ENCODE measurements around the gene APEH. TPM values are rescaled to one million over a fixed set of nuclear protein-coding genes. Genes with fewer than 3 reads are reported as not detected.

APEH gene
- total and polyA plus RNA-seq, 2 experiments from 2014 or later = 170 to 264 TPM

DNA sequence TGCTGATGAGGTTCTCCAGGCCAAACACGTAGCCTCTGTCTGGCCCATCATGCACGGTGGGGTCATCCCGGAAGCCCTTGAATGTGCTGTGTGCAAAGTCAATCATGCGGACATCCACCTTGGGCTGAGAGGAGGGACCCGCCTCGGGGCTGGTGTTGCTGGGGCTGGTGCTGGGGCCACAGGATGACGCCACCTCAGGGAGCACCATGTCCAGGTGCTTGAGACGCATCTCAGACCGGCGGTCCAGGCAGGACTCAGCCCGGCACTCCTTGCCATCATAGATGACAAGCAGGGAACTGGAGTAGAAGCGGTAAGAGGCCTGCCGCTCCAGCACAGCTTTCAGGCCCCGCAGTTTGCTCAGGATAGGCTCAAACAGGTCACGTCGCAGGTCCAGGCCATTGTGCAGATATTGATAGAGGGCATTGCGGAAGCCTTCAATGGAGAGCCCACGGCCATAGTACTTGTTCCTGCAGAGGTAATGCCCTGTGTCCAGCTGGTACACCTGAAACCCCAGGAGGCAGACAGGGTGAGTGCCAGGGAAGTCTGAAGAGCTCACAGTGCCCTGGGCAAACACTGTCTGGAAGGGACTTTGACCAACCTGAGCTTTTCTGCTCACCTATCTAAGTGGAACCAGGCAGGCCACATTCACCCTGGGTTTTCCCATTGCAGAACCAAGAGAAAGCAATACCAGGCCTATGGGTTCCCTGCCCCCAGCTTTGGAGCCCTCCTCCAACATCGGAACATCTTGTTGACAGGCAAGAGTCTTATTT lies 53.2 kb downstream of the APEH start:
- Mint-ChIP-seq H3K27ac (no peak overlapping the region), H3K4me1 (peaks cover 6% of the 10 kb centered on the region; the same call in 1 of the 3 replicates), H3K4me3 (no peak overlapping the region), H3K9me3 (no peaks in the 10 kb centered on the region), H3K36me3 (ENCODE audit: low read depth) (peaks cover 26% of the 10 kb centered on the region; the same call in 2 of the 3 replicates), H3K27me3 (ENCODE audit: insufficient read depth, low read depth, poor library complexity) (peaks cover 11% of the 10 kb centered on the region)
- no peak overlapping the region for H3K4me2 ChIP-seq
- H3K27me3 ChIP-seq (ENCODE audit: insufficient read depth) = no peaks in the 10 kb centered on the region
- peaks cover 4% of the 10 kb centered on the region; the same call in 1 of the 2 replicates for H4K20me1 ChIP-seq (replicated peaks; ENCODE audit: insufficient read depth)
- H3K4me1 ChIP-seq (ENCODE audit: insufficient read depth) = no peaks in the 10 kb centered on the region
- DNase-seq (ENCODE audit: low spot score) (no peak), ATAC-seq (no peak)
- no peak overlapping the region for H3K4me3 ChIP-seq
- H3K27ac ChIP-seq (ENCODE audit: low read depth) = no peak overlapping the region
- no peak overlapping the region for H2AFZ ChIP-seq
- H3K79me2 ChIP-seq (replicated peaks; ENCODE audit: insufficient read depth) = no peaks in the 10 kb centered on the region; the same call in 1 of the 2 replicates
- peaks cover 18% of the 10 kb centered on the region; the same call in 1 of the 2 replicates for H3F3A ChIP-seq (replicated peaks; ENCODE audit: low read depth)
- peaks cover 13% of the 10 kb centered on the region for H3K36me3 ChIP-seq (ENCODE audit: insufficient read depth)
- H3K9me2 ChIP-seq (ENCODE audit: insufficient read depth) = no peaks in the 10 kb centered on the region
- TF ChIP-seq ZNF114 (CRISPR knock-in tag; IDR thresholded peaks at IDR 0.05) (no peak), JUNB (IDR thresholded peaks at IDR 0.05; ENCODE audit: unreplicated experiment) (no peak)
- TF ChIP-seq, protein P1, sequence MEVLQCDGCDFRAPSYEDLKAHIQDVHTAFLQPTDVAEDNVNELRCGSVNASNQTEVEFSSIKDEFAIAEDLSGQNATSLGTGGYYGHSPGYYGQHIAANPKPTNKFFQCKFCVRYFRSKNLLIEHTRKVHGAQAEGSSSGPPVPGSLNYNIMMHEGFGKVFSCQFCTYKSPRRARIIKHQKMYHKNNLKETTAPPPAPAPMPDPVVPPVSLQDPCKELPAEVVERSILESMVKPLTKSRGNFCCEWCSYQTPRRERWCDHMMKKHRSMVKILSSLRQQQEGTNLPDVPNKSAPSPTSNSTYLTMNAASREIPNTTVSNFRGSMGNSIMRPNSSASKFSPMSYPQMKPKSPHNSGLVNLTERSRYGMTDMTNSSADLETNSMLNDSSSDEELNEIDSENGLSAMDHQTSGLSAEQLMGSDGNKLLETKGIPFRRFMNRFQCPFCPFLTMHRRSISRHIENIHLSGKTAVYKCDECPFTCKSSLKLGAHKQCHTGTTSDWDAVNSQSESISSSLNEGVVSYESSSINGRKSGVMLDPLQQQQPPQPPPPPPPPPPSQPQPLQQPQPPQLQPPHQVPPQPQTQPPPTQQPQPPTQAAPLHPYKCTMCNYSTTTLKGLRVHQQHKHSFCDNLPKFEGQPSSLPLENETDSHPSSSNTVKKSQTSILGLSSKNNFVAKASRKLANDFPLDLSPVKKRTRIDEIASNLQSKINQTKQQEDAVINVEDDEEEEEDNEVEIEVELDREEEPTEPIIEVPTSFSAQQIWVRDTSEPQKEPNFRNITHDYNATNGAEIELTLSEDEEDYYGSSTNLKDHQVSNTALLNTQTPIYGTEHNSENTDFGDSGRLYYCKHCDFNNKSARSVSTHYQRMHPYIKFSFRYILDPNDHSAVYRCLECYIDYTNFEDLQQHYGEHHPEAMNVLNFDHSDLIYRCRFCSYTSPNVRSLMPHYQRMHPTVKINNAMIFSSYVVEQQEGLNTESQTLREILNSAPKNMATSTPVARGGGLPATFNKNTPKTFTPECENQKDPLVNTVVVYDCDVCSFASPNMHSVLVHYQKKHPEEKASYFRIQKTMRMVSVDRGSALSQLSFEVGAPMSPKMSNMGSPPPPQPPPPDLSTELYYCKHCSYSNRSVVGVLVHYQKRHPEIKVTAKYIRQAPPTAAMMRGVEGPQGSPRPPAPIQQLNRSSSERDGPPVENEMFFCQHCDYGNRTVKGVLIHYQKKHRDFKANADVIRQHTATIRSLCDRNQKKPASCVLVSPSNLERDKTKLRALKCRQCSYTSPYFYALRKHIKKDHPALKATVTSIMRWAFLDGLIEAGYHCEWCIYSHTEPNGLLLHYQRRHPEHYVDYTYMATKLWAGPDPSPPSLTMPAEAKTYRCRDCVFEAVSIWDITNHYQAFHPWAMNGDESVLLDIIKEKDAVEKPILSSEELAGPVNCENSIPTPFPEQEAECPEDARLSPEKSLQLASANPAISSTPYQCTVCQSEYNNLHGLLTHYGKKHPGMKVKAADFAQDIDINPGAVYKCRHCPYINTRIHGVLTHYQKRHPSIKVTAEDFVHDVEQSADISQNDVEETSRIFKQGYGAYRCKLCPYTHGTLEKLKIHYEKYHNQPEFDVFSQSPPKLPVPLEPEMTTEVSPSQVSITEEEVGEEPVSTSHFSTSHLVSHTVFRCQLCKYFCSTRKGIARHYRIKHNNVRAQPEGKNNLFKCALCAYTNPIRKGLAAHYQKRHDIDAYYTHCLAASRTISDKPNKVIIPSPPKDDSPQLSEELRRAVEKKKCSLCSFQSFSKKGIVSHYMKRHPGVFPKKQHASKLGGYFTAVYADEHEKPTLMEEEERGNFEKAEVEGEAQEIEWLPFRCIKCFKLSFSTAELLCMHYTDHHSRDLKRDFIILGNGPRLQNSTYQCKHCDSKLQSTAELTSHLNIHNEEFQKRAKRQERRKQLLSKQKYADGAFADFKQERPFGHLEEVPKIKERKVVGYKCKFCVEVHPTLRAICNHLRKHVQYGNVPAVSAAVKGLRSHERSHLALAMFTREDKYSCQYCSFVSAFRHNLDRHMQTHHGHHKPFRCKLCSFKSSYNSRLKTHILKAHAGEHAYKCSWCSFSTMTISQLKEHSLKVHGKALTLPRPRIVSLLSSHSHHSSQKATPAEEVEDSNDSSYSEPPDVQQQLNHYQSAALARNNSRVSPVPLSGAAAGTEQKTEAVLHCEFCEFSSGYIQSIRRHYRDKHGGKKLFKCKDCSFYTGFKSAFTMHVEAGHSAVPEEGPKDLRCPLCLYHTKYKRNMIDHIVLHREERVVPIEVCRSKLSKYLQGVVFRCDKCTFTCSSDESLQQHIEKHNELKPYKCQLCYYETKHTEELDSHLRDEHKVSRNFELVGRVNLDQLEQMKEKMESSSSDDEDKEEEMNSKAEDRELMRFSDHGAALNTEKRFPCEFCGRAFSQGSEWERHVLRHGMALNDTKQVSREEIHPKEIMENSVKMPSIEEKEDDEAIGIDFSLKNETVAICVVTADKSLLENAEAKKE (CRISPR knock-in tag; IDR thresholded peaks at IDR 0.05) = no peak
- TF ChIP-seq, protein P2, sequence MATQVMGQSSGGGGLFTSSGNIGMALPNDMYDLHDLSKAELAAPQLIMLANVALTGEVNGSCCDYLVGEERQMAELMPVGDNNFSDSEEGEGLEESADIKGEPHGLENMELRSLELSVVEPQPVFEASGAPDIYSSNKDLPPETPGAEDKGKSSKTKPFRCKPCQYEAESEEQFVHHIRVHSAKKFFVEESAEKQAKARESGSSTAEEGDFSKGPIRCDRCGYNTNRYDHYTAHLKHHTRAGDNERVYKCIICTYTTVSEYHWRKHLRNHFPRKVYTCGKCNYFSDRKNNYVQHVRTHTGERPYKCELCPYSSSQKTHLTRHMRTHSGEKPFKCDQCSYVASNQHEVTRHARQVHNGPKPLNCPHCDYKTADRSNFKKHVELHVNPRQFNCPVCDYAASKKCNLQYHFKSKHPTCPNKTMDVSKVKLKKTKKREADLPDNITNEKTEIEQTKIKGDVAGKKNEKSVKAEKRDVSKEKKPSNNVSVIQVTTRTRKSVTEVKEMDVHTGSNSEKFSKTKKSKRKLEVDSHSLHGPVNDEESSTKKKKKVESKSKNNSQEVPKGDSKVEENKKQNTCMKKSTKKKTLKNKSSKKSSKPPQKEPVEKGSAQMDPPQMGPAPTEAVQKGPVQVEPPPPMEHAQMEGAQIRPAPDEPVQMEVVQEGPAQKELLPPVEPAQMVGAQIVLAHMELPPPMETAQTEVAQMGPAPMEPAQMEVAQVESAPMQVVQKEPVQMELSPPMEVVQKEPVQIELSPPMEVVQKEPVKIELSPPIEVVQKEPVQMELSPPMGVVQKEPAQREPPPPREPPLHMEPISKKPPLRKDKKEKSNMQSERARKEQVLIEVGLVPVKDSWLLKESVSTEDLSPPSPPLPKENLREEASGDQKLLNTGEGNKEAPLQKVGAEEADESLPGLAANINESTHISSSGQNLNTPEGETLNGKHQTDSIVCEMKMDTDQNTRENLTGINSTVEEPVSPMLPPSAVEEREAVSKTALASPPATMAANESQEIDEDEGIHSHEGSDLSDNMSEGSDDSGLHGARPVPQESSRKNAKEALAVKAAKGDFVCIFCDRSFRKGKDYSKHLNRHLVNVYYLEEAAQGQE (IDR thresholded peaks at IDR 0.05; ENCODE audit: unreplicated experiment) = no peak

All from GM23338 (cell line).